ENCODE results near the gene MRPL53. TPM values are rescaled to one million over a fixed set of nuclear protein-coding genes. Genes with fewer than 3 reads are reported as not detected.
"Not testable (repeated sequence)": the region's sequence is repeated elsewhere in the genome, so short reads cannot be mapped to it uniquely, and the experiment has no call there.

The MRPL53 gene
- total RNA-seq, 1 experiment from 2014 or later, result 42.4 TPM

- DNase-seq (ENCODE audit: low spot score), result peak; percentile 60
These were observed 30.4 kb upstream of the MRPL53 start for GRCh38 chr2:74502720-74503505.

- DNase-seq (ENCODE audit: low spot score), result no peak
These were observed 29.8 kb upstream of the MRPL53 start for GRCh38 chr2:74502147-74502719.

DNA sequence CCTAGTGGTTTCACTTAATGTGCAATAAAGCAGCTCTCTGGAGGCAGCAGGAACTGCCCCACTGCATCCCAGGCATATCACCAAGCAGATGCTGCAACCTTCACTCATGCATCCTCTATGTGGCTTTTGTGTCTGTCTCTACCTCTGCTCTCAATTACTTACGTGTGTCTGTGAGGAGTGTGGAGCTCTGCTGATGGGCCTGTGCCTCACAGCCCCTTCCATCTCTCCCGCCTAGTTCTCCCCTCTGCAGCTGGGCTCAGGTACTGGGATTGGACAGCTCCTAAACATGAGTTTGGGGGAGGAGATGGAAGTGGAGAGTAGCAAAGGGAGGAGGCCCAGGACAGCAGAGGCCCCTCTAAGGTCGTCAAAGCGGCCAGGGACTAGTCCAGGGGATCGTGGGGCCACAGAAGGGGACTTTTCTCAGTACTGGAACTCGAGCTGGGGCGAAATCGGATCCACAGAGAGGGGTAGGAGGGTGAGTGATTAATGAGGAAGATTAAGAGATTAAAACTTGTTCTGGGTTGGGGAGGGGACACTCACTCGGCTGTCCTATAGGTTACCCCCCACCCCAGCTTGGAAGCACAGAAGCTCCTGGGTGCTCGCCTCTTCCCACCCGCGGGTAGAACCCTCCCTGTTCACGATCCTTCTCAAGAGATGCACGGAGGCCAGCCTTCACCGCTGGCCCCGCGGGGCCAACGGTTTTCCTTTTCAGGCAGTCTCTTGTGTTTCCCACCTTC, 29.0 kb upstream of the MRPL53 start:
- DNase-seq (ENCODE audit: low spot score), result no peak

- DNase-seq (ENCODE audit: low spot score), result no peak
These were observed 28.1 kb upstream of the MRPL53 start for GRCh38 chr2:74500578-74500946.

- DNase-seq (ENCODE audit: low spot score), result no peak
These were observed 27.6 kb upstream of the MRPL53 start for GRCh38 chr2:74499940-74500577.

GRCh38 chr2:74499267-74499939, 26.9 kb upstream of the MRPL53 start, which contains the start of gene LBX2:
TSS of gene LBX2 (minus strand) at chr2:74499603. CDS start at chr2:74499537, 66 bp downstream.
- DNase-seq (ENCODE audit: low spot score), result no peak

DNA sequence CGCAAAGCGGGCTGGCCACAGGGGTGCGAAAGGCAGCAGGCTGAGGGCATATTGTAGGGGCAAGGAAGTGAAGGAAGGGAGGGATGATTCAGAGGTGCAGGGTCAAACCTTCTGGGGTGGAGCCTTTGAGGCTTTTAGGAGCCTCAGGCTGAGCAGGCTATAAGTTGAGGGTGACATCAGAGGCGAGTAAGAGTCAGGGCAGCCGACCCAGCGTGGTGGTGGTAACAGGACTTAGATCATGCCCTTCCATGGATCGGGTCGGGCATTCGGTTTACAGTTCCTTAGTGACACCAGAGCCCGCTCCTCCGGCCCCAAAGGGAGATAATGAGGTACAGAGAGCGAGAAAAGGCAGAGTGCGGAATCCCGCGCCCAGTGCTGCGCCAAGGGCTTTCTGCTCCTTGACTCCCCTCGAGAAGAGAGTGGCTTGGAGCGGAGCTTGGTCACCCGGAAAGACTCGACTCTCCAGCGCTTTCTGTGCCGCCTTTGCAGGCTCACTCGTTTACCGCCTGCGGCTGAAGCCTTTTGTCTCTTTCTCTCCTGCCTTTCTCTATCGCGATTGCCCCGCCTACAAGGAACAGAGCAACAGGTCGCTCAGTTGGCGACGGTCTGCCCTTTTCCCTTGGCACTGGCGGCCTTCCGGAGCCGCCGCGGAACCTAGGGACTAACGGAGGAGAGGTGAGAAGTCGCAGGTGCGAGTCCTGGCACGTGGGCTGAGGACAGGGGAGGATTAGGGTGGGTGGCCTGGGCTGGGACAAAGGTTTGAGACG, 26.2 kb upstream of the MRPL53 start:
- DNase-seq (ENCODE audit: low spot score), result no peak

DNA sequence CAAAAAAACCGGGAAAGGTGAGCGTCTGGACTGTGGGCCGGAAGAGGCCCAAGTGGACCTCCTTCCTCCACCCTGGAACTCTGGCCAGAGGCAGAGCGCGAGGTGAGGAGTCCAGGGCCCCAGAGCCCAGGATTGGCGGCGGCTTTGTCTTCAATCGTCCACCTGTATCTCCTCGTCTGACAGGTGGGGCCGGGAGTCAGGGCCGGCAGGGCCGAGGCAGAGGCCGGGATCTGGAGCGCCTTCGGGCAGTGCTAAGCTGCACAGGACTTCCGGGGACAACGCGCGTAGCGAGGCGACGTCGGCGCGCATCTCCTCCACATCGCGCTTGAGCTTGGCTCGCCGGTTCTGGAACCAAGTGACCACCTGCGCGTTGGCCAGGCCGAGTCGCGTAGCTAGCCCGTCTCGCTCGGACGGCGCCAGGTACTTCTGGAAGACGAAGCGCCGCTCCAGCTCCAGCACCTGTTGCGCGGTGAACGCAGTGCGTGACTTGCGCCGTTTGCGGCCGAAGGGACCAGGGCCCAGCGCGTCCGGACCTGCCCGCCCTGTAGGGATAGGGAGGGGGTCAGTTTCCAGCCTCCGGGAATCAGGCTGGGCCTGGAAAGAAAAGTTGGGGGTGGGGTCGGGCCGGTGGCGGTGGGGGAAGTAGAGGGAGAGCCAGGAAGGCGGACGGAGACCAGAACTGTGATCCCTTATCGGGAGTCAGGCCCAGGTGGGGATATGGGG, 25.5 kb upstream of the MRPL53 start:
- DNase-seq (ENCODE audit: low spot score), result no peak

DNA sequence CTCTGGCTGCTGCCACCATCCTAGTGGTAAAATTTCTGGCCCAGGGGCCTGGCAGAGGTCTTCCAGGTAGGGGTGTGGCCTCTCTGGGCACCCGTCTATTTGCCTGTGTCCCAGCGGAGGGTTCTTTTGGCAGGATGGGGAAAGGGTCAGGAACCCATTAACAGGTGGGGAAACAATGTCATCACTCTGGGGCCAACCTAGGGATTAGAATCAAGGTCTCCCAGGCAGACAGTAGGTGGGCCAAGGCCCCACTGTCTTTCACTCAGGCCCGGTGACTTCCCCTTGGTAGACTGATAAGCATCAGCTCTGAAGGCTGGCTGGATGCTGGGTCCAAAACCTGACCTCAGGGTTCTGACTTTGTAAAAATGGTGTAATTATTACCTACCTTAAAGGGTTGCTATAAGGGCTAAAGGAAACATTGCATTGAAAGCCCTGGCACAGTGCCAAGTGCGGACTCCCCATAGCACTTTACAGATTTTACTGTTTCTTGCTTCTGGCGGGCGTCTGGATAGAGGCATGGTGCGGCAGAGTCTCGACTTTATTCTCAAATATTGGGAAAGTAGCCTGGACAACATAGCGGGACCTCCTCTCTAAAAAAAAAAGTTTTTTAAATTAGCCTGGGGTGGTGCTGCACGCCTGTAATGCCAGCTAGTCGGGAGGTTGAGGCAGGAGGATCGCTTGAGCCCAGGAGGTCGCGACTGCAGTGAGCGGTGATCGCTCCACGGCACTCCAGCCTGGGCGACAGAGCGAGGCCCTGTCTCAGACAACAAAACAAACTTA, 24.7 kb upstream of the MRPL53 start:
- DNase-seq (ENCODE audit: low spot score), result no peak

GRCh38 chr2:74495440-74495839, 23.0 kb upstream of the MRPL53 start:
- DNase-seq (ENCODE audit: low spot score), result no peak

- DNase-seq (ENCODE audit: low spot score), result no peak
These were observed 21.1 kb upstream of the MRPL53 start for GRCh38 chr2:74493546-74493945.

DNA sequence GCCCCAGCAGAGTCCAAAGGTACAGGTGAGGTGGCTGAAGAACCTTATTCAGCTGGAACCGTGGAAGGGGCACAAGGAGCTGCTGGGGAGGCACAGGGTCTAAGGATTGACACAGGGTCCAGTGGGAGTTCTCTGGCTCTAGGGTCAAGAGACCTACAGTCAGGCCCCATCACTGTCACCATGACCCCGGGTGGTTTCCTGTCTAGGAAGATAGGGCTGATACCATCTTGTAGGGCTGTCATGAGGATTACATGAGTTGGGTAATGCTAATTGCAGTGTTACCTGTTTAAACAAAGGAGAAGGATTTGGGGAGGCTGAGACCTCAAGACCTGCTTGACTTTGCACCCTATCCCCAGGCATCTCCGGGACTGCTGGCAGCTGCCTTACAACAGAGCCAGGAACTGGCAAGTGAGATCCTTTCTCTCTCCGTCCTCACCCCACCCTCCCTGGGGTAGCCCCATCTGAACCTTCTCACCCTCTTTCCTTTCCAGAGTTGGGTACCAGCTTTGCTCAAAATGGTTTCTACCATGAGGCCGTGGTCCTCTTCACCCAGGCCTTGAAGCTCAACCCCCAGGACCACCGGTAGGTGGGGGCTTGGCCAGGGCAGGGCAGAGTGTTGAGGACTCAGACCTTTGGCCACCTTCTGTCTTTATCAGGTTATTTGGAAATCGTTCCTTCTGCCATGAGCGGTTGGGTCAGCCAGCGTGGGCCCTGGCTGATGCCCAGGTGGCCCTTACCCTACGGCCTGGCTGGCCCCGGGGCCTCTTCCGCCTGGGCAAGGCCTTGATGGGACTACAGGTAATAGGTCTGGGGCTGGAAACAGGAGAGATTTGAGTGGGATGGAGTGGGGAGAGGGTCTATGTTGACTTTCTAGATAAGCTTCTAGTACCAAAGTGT, 19.4 kb upstream of the MRPL53 start:
- DNase-seq (ENCODE audit: low spot score), result no peak

DNA sequence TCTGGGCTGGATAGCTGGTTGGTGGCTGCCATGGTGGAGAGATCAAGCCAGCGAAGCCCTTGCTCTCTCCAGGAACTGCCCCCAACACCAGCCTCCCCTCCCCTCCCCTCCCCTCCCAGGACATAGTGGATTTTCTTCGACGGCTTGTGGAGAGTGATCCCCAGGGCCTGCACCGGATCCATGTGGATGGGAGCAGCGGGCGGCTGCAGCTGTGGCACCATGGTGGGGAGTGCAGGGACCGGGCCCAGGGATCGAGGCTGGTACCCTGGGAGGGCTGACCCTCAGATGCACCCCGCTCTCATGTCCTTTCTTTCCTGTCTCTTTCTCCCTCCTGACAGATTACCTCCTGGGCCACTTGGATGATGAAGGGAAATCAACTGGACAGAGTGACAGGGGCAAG, 17.4 kb upstream of the MRPL53 start:
- no peak for DNase-seq (ENCODE audit: low spot score)

- no peak for DNase-seq (ENCODE audit: low spot score)
These were observed 16.4 kb upstream of the MRPL53 start for GRCh38 chr2:74488643-74489481.

GRCh38 chr2:74486141-74486540, 13.7 kb upstream of the MRPL53 start:
- DNase-seq (ENCODE audit: low spot score), result no peak

DNA sequence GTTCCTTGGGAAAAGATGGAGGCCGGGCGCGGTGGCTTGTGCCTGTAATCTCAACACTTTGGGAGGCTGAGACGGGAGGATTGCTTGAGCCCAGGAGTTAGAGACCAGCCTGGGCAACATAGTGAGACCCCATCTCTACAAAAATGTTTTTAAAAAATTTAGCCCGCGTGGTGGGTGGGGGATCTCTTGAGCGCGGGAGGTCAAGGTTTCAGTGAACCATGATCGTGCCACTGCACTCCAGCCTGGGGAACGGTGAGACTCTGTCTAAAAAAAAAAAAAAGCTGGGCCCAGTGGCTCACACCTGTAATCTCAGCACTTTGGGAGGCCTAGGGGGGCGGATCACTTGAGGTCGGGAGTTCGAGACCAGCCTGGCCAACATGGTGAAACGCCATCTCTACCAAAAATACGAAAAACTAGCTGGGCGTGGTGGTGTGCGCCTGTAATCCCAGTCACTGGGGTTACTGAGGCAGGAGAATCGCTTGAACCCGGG, 11.2 kb upstream of the MRPL53 start:
- not testable (repeated sequence) for DNase-seq (ENCODE audit: low spot score)
